Adrenal gland (tissue), 12 donors: ENCODE measurements around the gene GNAQ. TPM values are rescaled to one million over a fixed set of nuclear protein-coding genes. Genes with fewer than 3 reads are reported as not detected.
A peak's percentile ranks its signal among the peaks of the same experiment; 100 is the strongest.

Experiments
- DNase-seq, 7 donors: peaks; one replicate each; pipeline ENCODE4 v3.0.0-alpha.2; 2019 to 2020
- H3K27ac ChIP-seq, 5 donors: fragments of 200-600 bp; sonication (generic) in 4 of 5; 1 replicate in 3 of 5; 2 replicates in 2 of 5; pipeline versions ENCODE4 v1.5.1 to v1.8.0; 2016 to 2020; ENCODE audit warnings: mild to moderate bottlenecking in 1 of 5
- H3K27me3 ChIP-seq: fragments of 200-600 bp; 2 replicates; pipeline ENCODE4 v1.8.0; 2021
- H3K36me3 ChIP-seq, 2 donors: fragments of 200-600 bp; replicated peaks in 1 of 2; 1 replicate in 1 of 2; 2 replicates in 1 of 2; pipeline versions ENCODE4 v1.5.1 to v1.8.0; 2018 to 2022
- H3K4me1 ChIP-seq, 2 donors: fragments of 200-600 bp; replicated peaks in 1 of 2; 1 replicate in 1 of 2; 2 replicates in 1 of 2; pipeline versions ENCODE4 v1.5.1 to v1.8.0; 2018 to 2021
- H3K4me3 ChIP-seq, 4 donors: fragments of 200-600 bp; sonication (generic) in 3 of 4; one replicate each; pipeline ENCODE4 v1.5.1; 2016 to 2018
- H3K9me3 ChIP-seq, 3 donors: fragments of 200-600 bp; sonication (generic) in 1 of 3; replicated peaks in 1 of 3; 1 replicate in 2 of 3; 2 replicates in 1 of 3; pipeline versions ENCODE4 v1.5.1 to v1.8.0; 2016 to 2021
- POLR2A ChIP-seq, 2 donors: fragments of 450-650 bp; IDR thresholded peaks; one replicate each; pipeline ENCODE4 v1.6.1; 2017; ENCODE audit warnings: antibody characterized with exemption in 2 of 2, mild to moderate bottlenecking in 2 of 2, moderate library complexity in 1 of 2
- WGBS, 4 donors: extraction: QIAGEN DNeasy Blood & Tissue Kit in 2 of 4; methylation state at CpG; one replicate each; pipeline versions ENCODE4 v1.1.5 to v1.1.7; 2013 to 2017; 5-methylcytosine and 5-hydroxymethylcytosine counted together
- intact Hi-C, 2 donors: fragments of 100-400 bp; cut with DNase I; formaldehyde crosslinking; loops; one replicate each; pipeline versions ENCODE4 v1.14.1 to v1.15.0; 2022 to 2023
- polyA plus RNA-seq, 3 donors: library from polyadenylated mRNA; stranded (reverse); fragments of 200-250 nt in 2 of 3; fragments of 350-450 nt in 1 of 3; fragmentation: Illumina TruSeq in 1 of 3; extraction: RNeasy Lipid Tissue Mini Kit (QIAGEN cat#74804) in 1 of 3; gene quantifications; one replicate each; pipeline ENCODE4 v1.2.3, GENCODE V29; 2013 to 2014
- total RNA-seq, 9 donors: library from RNA; depleted of rRNA in 4 of 9; stranded (reverse); fragments of >200 nt in 4 of 9; fragments of 120-200 nt in 1 of 9; fragmentation: NEBNext Ultra II Directional in 1 of 9; extraction: Animal tissue kit (Norgen Biotek cat#: 25700) in 1 of 9; gene quantifications; one replicate each; pipeline versions ENCODE4 v1.1.0 to v1.2.4, GENCODE V29; 2013 to 2023
- TF ChIP-seq, protein P1 (sequence below), 6 experiments: fragments of 450-650 bp in 4 of 6; fragments of 200-600 bp in 2 of 6; sonication (generic) in 1 of 6; IDR thresholded peaks; 1 replicate in 5 of 6; 2 replicates in 1 of 6; pipeline versions ENCODE4 v1.5.1 to v1.8.0; 2016 to 2021; ENCODE audit warnings: antibody characterized with exemption in 6 of 6, mild to moderate bottlenecking in 2 of 6, moderate library complexity in 1 of 6
- donor health status: healthy with polysubstance abuse.
- donor health status: Bipolar disorder and iron deficiency.
- donor health status: DM: yes; HTN: yes; CAD: no.
- donor health status: DM: no; HTN: no; CAD: no.
- donor health status: DM: no; HTN: no; CAD: no.
- donor health status: DM: yes; HTN: yes; CAD: no.

Gene GNAQ
- total and polyA plus RNA-seq, 12 donors, result 15.8 to 71.7 (median 45.1) TPM

GRCh38 chr9:77851882-77852595 lies 179.6 kb downstream of the GNAQ start:
- intact Hi-C loops, result no loop called here
- Histone ChIP-seq H3K9me3 (no peaks in the 10 kb centered on the region), H3K4me1 (peaks cover 15 to 45% of the 10 kb centered on the region in 2 donors), H3K4me3 (no peak overlapping the region), H3K36me3 (no peaks in the 10 kb centered on the region), H3K27me3 (no peaks in the 10 kb centered on the region), H3K27ac (peak overlapping the region in 1 of 5 donors; percentile 48)
- DNase-seq, result no peak
- TF ChIP-seq, protein P1, sequence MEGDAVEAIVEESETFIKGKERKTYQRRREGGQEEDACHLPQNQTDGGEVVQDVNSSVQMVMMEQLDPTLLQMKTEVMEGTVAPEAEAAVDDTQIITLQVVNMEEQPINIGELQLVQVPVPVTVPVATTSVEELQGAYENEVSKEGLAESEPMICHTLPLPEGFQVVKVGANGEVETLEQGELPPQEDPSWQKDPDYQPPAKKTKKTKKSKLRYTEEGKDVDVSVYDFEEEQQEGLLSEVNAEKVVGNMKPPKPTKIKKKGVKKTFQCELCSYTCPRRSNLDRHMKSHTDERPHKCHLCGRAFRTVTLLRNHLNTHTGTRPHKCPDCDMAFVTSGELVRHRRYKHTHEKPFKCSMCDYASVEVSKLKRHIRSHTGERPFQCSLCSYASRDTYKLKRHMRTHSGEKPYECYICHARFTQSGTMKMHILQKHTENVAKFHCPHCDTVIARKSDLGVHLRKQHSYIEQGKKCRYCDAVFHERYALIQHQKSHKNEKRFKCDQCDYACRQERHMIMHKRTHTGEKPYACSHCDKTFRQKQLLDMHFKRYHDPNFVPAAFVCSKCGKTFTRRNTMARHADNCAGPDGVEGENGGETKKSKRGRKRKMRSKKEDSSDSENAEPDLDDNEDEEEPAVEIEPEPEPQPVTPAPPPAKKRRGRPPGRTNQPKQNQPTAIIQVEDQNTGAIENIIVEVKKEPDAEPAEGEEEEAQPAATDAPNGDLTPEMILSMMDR (IDR thresholded peaks at IDR 0.05), result no peak
- TF ChIP-seq POLR2A (IDR thresholded peaks at IDR 0.05), result no peak
- 59 to 71% (median 64%) methylated on average over 3 of the region's 3 CpGs for WGBS, 4 donors

- 19 to 26% (median 22%) methylated on average over 6 of the region's 6 CpGs for WGBS, 4 donors
- Histone ChIP-seq H3K27ac (peak overlapping the region in 4 of 5 donors; percentile 2 to 77 (median 38)), H3K4me3 (no peak overlapping the region), H3K4me1 (peaks cover 16 to 46% of the 10 kb centered on the region in 2 donors), H3K27me3 (no peaks in the 10 kb centered on the region), H3K36me3 (no peaks in the 10 kb centered on the region), H3K9me3 (no peaks in the 10 kb centered on the region)
- intact Hi-C loops, result loop anchor here in 1 of 2 donors (10.0 kb wide), 1 partner anchor 186 kb away; the partner anchor contains the start of gene GNAQ
- DNase-seq, result peak; percentile 65 to 92 (median 87)
- TF ChIP-seq POLR2A (IDR thresholded peaks at IDR 0.05), result no peak
Measured at GRCh38 chr9:77848897-77849296, 182.7 kb downstream of the GNAQ start.

- WGBS, 4 donors, result 75 to 87% (median 82%) methylated on average over 2 of the region's 2 CpGs
- Histone ChIP-seq H3K4me1 (peaks cover 16 to 45% of the 10 kb centered on the region in 2 donors), H3K27ac (peak overlapping the region in 4 of 5 donors; percentile 2 to 77 (median 38)), H3K4me3 (no peak overlapping the region), H3K27me3 (no peaks in the 10 kb centered on the region), H3K9me3 (no peaks in the 10 kb centered on the region), H3K36me3 (no peaks in the 10 kb centered on the region)
- intact Hi-C loops, result loop anchor here in 1 of 2 donors (10.0 kb wide), 1 partner anchor 186 kb away; the partner anchor contains the start of gene GNAQ
- DNase-seq, result no peak
- TF ChIP-seq, protein P1 (IDR thresholded peaks at IDR 0.05), result no peak
- TF ChIP-seq POLR2A (IDR thresholded peaks at IDR 0.05), result no peak
Measured at GRCh38 chr9:77848404-77848803, 183.2 kb downstream of the GNAQ start.

- no peak for TF ChIP-seq POLR2A (IDR thresholded peaks at IDR 0.05)
- TF ChIP-seq, protein P1 (IDR thresholded peaks at IDR 0.05), result no peak
- H3K27me3 ChIP-seq, result no peaks in the 10 kb centered on the region
- H3K9me3 ChIP-seq, result no peaks in the 10 kb centered on the region
- intact Hi-C loops, result loop anchor here in 1 of 2 donors (10.0 kb wide), 1 partner anchor 187 kb away; the partner anchor contains the start of gene GNAQ
- H3K4me1 ChIP-seq, result peaks cover 16 to 45% of the 10 kb centered on the region in 2 donors
- H3K4me3 ChIP-seq, result no peak overlapping the region
- DNase-seq, result no peak
- 76 to 86% (median 82%) methylated on average over 2 of the region's 2 CpGs for WGBS, 4 donors
- no peaks in the 10 kb centered on the region for H3K36me3 ChIP-seq
- H3K27ac ChIP-seq, result peak overlapping the region in 1 of 5 donors; percentile 77
Measured at GRCh38 chr9:77847626-77848025, 184.0 kb downstream of the GNAQ start.
